ENCODE measurements around the gene PCDH1.

- no peak for TF ChIP-seq CTCF (IDR thresholded peaks at IDR 0.05)
- no peak for TF ChIP-seq POLR2A (IDR thresholded peaks at IDR 0.05)
Observed at GRCh38 chr5:141873933-141874261, 4.3 kb downstream of the PCDH1 start.

All from body of pancreas (tissue), 4 donors.